Activated B cell treated with CpG ODN at 0.5 μM for 24 hours (primary cell): ENCODE results near the gene PPARG. TPM values are rescaled to one million over a fixed set of nuclear protein-coding genes. Genes with fewer than 3 reads are reported as not detected.

ENCODE experiments used
- ATAC-seq: fragments of 200-7000 bp; cut with Tn5 transposase; one replicate; pipeline ENCODE4 v1.10.0; 2021; ENCODE audit warnings: low read depth, mild to moderate bottlenecking, moderate library complexity
- CTCF ChIA-PET: fragments of 350-600 bp; sonication (Branson Sonifier 250); formaldehyde crosslinking; loops from one replicate; lab custom pipeline; 2021; ENCODE audit warnings: antibody characterized with exemption; lab: Charles Lee
- POLR2A ChIA-PET: fragments of 350-600 bp; sonication (Branson Sonifier 250); formaldehyde crosslinking; loops from one replicate; lab custom pipeline; 2021; ENCODE audit warnings: antibody characterized with exemption; lab: Charles Lee
- DNase-seq: peaks from one replicate; pipeline ENCODE4 v3.0.0; 2022
- H3K27ac Mint-ChIP-seq: one replicate; pipeline ENCODE4 v1.8.0; 2020; ENCODE audit warnings: mixed read lengths
- H3K27me3 Mint-ChIP-seq: one replicate; pipeline ENCODE4 v1.8.0; 2021; ENCODE audit warnings: mixed read lengths
- H3K36me3 Mint-ChIP-seq: one replicate; pipeline ENCODE4 v1.8.0; 2021; ENCODE audit warnings: low read depth, mixed read lengths
- H3K4me1 Mint-ChIP-seq: one replicate; pipeline ENCODE4 v1.8.0; 2021; ENCODE audit warnings: mixed read lengths
- H3K4me3 Mint-ChIP-seq: one replicate; pipeline ENCODE4 v1.8.0; 2020; ENCODE audit warnings: mild to moderate bottlenecking, mixed read lengths
- H3K9me3 Mint-ChIP-seq: one replicate; pipeline ENCODE4 v1.8.0; 2020; ENCODE audit warnings: mixed read lengths
- intact Hi-C: fragments of 100-400 bp; cut with micrococcal nuclease; formaldehyde crosslinking; loops from one replicate; pipeline ENCODE4 v1.15.1; 2024
- total RNA-seq: library from RNA; stranded (reverse); gene quantifications from 2 replicates; pipeline ENCODE4 v1.2.3, GENCODE V29; 2022
- TF ChIP-seq, protein P1 (sequence below): fragments of 200-600 bp; IDR thresholded peaks from one replicate; pipeline ENCODE4 v1.8.0; 2022; ENCODE audit warnings: antibody characterized with exemption, mild to moderate bottlenecking

The PPARG gene
- total RNA-seq, 1 donor from 2014 or later, result not detected

DNA sequence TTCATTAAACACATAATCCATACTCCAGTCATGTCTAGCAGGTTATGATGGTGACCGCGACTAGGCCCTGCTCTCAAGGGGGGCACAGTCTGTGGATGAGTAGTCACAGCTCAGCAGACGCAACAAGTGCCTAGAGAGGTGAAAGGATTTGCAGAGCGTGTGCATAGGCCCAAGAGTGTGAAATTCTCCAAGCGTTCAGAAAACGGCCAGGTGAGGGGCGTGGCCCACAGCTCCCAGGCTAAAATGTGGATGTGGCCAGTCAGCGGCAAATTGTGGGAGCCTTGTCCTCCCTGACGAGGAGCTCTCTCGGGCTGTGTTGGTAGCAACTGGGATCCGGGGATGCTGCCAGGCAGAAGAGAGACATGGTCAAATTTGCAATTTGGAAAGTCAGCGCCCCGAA is 149.0 kb downstream of the PPARG start:
- H3K9me3 Mint-ChIP-seq, result no peaks in the 10 kb centered on the region
- no peak overlapping the region for H3K4me3 Mint-ChIP-seq
- H3K36me3 Mint-ChIP-seq, result no peaks in the 10 kb centered on the region
- H3K4me1 Mint-ChIP-seq, result no peaks in the 10 kb centered on the region
- H3K27ac Mint-ChIP-seq, result no peak overlapping the region
- H3K27me3 Mint-ChIP-seq, result peaks cover 4% of the 10 kb centered on the region
- CTCF ChIA-PET, result no interaction called here
- DNase-seq (no peak), ATAC-seq (no peak)
- POLR2A ChIA-PET, result no interaction called here
- TF ChIP-seq, protein P1, sequence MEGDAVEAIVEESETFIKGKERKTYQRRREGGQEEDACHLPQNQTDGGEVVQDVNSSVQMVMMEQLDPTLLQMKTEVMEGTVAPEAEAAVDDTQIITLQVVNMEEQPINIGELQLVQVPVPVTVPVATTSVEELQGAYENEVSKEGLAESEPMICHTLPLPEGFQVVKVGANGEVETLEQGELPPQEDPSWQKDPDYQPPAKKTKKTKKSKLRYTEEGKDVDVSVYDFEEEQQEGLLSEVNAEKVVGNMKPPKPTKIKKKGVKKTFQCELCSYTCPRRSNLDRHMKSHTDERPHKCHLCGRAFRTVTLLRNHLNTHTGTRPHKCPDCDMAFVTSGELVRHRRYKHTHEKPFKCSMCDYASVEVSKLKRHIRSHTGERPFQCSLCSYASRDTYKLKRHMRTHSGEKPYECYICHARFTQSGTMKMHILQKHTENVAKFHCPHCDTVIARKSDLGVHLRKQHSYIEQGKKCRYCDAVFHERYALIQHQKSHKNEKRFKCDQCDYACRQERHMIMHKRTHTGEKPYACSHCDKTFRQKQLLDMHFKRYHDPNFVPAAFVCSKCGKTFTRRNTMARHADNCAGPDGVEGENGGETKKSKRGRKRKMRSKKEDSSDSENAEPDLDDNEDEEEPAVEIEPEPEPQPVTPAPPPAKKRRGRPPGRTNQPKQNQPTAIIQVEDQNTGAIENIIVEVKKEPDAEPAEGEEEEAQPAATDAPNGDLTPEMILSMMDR, result no peak
- intact Hi-C loops, result no loop called here

- no peaks in the 10 kb centered on the region for H3K9me3 Mint-ChIP-seq
- intact Hi-C loops, result no loop called here
- ChIA-PET POLR2A (no interaction called here), CTCF (no interaction called here)
- ATAC-seq (no peak), DNase-seq (no peak)
- peaks cover 4% of the 10 kb centered on the region for H3K27me3 Mint-ChIP-seq
- H3K36me3 Mint-ChIP-seq, result no peaks in the 10 kb centered on the region
- no peak overlapping the region for H3K4me3 Mint-ChIP-seq
- no peak overlapping the region for H3K27ac Mint-ChIP-seq
- H3K4me1 Mint-ChIP-seq, result no peaks in the 10 kb centered on the region
- TF ChIP-seq, protein P1, result no peak
These were observed 149.4 kb downstream of the PPARG start for GRCh38 chr3:12438318-12438717.

DNA sequence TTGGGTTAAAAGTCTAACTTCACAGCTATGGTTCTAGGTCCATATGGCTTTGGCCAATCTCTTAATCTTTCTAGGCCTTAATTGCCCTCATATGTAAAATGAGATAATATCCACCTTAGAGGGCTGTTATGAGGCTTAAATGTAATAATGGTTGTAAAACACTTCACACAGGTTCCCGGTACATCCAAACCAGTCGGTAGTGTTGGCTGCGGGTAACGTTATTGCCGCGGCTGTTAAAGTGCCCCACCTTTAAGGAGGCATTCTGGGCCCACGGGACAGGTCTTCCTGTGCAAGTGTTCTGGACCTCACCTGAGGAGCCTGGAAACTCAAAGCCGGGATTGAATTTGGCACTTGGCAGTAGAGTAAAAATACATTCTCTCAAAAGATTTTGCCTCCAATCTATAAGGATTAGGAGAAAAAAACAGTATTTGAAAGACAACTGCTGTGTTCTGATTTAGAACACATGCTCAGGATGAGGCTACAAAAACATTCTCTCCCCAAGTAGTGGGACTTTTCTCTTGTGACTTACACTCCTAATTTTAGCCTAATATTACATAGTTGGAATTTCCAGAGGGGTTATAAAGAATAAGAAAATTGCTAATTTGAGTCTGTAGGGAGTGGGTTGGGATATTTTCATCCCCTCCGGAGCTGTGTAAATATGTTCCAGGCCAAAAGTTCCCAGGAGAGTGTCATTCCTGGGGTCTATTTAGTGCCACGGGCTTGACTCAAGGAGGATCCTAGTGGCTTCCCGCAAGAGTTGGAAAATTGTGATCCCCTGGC is 150.5 kb downstream of the PPARG start:
- no peak overlapping the region for H3K27ac Mint-ChIP-seq
- H3K9me3 Mint-ChIP-seq, result no peaks in the 10 kb centered on the region
- H3K4me1 Mint-ChIP-seq, result no peaks in the 10 kb centered on the region
- intact Hi-C loops, result no loop called here
- ChIA-PET CTCF (no interaction called here), POLR2A (no interaction called here)
- H3K4me3 Mint-ChIP-seq, result no peak overlapping the region
- TF ChIP-seq, protein P1, result no peak
- no peak for ATAC-seq
- peaks cover 4% of the 10 kb centered on the region for H3K27me3 Mint-ChIP-seq
- no peaks in the 10 kb centered on the region for H3K36me3 Mint-ChIP-seq
- DNase-seq, result no peak

DNA sequence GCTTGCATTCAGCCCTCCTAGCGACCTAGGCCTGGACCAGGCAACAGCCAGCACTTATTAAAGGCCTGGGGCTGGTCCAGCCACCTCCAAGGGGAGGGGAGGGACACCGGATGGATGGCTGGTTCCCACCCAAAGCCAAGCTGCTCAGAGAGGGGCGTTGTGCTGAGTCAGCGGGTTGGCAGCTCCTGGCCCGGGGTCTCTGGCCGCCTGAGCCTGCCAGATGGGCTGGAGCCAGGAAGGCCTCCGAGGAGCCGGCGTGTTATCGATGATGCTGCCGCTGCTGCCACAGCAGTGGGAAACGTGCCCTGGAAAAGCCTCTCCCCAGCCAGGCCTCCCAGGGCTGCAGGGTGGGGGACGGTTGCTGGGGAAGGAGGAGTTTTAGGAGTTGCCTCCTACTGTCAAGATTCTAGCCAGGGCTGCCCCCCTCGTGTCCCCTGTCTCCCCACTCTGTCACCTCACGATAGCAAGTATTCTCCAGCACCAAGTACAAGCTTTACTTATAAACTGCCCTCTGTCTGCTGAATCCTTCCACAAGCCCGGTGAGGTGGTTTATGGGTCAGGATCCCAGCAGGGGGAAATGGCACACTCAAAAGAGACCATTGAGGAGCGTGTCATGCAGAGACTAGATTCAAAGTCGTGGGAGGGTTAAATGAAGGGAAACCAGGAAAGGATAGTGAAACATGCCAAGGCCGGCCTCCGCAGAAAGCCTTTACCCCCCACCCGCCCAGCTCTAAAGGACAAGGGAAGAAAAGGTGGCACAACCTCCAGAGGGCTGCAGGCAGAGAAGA is 152.3 kb downstream of the PPARG start:
- Mint-ChIP-seq H3K27ac (no peak overlapping the region), H3K9me3 (no peaks in the 10 kb centered on the region), H3K4me3 (no peak overlapping the region), H3K27me3 (peaks cover 6% of the 10 kb centered on the region), H3K4me1 (no peaks in the 10 kb centered on the region), H3K36me3 (no peaks in the 10 kb centered on the region)
- ChIA-PET POLR2A (no interaction called here), CTCF (no interaction called here)
- ATAC-seq (no peak), DNase-seq (no peak)
- intact Hi-C loops, result no loop called here
- TF ChIP-seq, protein P1, result no peak

GRCh38 chr3:12442654-12443501 is 154.0 kb downstream of the PPARG start:
- TF ChIP-seq, protein P1, result no peak
- H3K4me1 Mint-ChIP-seq, result no peaks in the 10 kb centered on the region

More at GRCh38 chr3:12442654-12443501, 154.0 kb downstream of the PPARG start:
- ChIA-PET CTCF (no interaction called here), POLR2A (no interaction called here)
- no peak overlapping the region for H3K4me3 Mint-ChIP-seq
- no peak overlapping the region for H3K27ac Mint-ChIP-seq
- H3K36me3 Mint-ChIP-seq, result no peaks in the 10 kb centered on the region
- ATAC-seq (no peak), DNase-seq (no peak)
- intact Hi-C loops, result no loop called here
- H3K27me3 Mint-ChIP-seq, result peaks cover 8% of the 10 kb centered on the region
- no peaks in the 10 kb centered on the region for H3K9me3 Mint-ChIP-seq
